Measurements from ENCODE around the gene MTRFR.

Gene MTRFR

GRCh38 chr12:123306200-123306599 is 73.0 kb downstream of the MTRFR start:
- in situ Hi-C loops (cut with MboI; ENCODE audit: low sequenced_read_pairs, unreplicated experiment) = no loop called here
- TF ChIP-seq CTCF (IDR thresholded peaks at IDR 0.05; ENCODE audit: borderline replicate concordance, control extremely low read depth, extremely low read depth, insufficient read depth, missing control alignments) = no peak
- no peak for DNase-seq (ENCODE audit: low spot score)

Data from GM13976 (cell line).